ENCODE data around the gene TTYH1. TPM values are rescaled to one million over a fixed set of nuclear protein-coding genes. Genes with fewer than 3 reads are reported as not detected.

The TTYH1 gene
- total RNA-seq, 1 donor from 2014 or later, result 50.7 TPM

DNA sequence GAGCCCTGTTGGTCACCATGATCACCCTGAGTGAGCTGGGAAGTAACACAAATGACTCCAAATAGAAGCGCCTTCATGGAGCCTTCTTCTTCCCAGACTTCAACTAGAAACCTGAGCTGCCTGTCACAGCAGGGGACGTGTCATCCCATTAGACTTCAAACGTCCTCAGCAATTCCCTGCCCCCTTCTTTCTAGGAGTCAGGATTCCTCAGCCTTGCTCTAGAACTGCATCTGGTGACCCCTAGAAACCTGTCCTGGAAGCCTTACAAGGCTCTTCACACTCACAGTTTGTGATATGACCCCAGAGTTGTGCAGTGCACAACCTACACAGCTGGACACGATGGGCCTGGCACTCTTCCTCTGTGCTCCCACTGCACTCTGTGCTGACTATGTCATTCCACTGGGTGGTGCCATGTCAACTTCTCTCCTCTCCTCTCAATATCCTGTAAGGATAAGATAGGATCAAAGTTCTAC, 23.6 kb upstream of the TTYH1 start:
- Mint-ChIP-seq H3K27me3 (peaks cover 39% of the 10 kb centered on the region), H3K9me3 (no peaks in the 10 kb centered on the region), H3K4me3 (no peak overlapping the region), H3K27ac (no peak overlapping the region), H3K36me3 (no peaks in the 10 kb centered on the region), H3K4me1 (ENCODE audit: unreplicated experiment) (peaks cover 6% of the 10 kb centered on the region)
- no peak for DNase-seq (ENCODE audit: extremely low spot score, unreplicated experiment)
- TF ChIP-seq, protein P1, sequence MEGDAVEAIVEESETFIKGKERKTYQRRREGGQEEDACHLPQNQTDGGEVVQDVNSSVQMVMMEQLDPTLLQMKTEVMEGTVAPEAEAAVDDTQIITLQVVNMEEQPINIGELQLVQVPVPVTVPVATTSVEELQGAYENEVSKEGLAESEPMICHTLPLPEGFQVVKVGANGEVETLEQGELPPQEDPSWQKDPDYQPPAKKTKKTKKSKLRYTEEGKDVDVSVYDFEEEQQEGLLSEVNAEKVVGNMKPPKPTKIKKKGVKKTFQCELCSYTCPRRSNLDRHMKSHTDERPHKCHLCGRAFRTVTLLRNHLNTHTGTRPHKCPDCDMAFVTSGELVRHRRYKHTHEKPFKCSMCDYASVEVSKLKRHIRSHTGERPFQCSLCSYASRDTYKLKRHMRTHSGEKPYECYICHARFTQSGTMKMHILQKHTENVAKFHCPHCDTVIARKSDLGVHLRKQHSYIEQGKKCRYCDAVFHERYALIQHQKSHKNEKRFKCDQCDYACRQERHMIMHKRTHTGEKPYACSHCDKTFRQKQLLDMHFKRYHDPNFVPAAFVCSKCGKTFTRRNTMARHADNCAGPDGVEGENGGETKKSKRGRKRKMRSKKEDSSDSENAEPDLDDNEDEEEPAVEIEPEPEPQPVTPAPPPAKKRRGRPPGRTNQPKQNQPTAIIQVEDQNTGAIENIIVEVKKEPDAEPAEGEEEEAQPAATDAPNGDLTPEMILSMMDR (conservative IDR thresholded peaks at IDR 0.05), result no peak

- TF ChIP-seq, protein P1 (conservative IDR thresholded peaks at IDR 0.05), result no peak
- Mint-ChIP-seq H3K4me3 (no peak overlapping the region), H3K27ac (no peak overlapping the region), H3K36me3 (no peaks in the 10 kb centered on the region), H3K9me3 (no peaks in the 10 kb centered on the region), H3K27me3 (peaks cover 39% of the 10 kb centered on the region), H3K4me1 (ENCODE audit: unreplicated experiment) (peaks cover 6% of the 10 kb centered on the region)
- DNase-seq (ENCODE audit: extremely low spot score, unreplicated experiment), result no peak
Observed at GRCh38 chr19:54392105-54392504, 23.2 kb upstream of the TTYH1 start.

DNA sequence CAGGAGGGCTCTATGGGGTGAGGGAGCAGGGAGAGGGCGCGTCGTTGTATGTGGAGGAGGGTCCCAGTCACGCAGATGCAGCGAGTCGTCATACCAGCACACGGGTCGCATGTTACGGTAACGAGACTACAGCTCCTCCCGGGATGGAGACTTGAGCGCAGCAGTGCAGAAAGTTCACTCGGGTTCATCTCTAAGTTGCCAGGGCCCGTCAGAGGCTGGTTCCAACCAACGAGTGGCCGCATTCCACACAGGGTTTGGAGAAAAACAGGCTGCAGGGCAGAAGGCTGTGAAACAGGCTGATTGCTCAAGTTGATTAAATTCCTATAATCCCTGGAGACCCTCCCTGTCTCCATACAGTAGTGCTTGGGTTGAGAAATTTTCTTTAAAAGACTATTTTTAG, 21.9 kb upstream of the TTYH1 start:
- Mint-ChIP-seq H3K27ac (no peak overlapping the region), H3K4me3 (no peak overlapping the region), H3K9me3 (no peaks in the 10 kb centered on the region), H3K27me3 (peaks cover 30% of the 10 kb centered on the region), H3K36me3 (no peaks in the 10 kb centered on the region), H3K4me1 (ENCODE audit: unreplicated experiment) (peaks cover 6% of the 10 kb centered on the region)
- DNase-seq (ENCODE audit: extremely low spot score, unreplicated experiment), result no peak
- TF ChIP-seq, protein P1 (conservative IDR thresholded peaks at IDR 0.05), result no peak

DNA sequence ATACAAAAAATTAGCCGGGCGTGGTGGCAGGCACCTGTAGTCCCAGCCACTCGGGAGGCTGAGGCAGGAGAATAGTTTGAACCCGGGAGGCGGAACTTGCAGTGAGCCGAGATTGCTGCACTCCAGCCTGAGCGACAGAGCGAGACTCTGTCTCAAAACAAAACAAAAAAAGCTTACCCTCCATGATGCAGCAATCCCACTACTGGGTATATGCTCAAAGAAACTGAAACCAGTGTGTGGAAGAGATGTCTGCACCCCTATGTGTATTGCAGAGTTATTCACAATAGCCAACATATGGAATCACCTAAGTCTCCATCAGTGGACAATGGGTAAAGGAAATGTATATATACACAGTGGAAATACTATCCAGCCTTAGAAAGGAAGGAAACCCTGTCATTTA, 19.6 kb upstream of the TTYH1 start:
- Mint-ChIP-seq H3K9me3 (no peaks in the 10 kb centered on the region), H3K27me3 (peaks cover 17% of the 10 kb centered on the region)

DNA sequence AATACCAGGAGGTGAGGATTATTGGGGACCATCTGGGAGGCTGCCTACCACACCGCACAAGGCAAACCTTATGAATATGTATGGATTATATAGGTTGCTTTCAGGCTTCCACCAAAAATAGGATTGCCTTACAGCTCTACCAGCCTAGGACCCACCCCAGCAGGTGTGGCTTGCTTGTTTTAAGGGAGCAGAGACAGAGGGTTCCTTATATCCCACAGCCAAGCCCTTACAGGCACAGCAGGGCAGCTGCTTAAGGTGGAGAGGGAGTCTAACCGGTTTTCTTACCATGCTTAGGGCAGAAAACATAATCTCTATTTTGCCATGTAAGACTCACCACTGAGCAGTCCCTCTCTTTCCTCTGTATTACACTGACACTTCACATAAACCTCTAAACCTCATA, 16.1 kb upstream of the TTYH1 start:
- no peaks in the 10 kb centered on the region for H3K9me3 Mint-ChIP-seq
- peak overlapping the region; percentile 31 for H3K27ac Mint-ChIP-seq
- H3K4me1 Mint-ChIP-seq (ENCODE audit: unreplicated experiment), result no peaks in the 10 kb centered on the region
- H3K4me3 Mint-ChIP-seq, result peak overlapping the region; percentile 14
- no peak for DNase-seq (ENCODE audit: extremely low spot score, unreplicated experiment)
- peaks cover 6% of the 10 kb centered on the region for H3K27me3 Mint-ChIP-seq
- TF ChIP-seq, protein P1 (conservative IDR thresholded peaks at IDR 0.05), result no peak
- no peaks in the 10 kb centered on the region for H3K36me3 Mint-ChIP-seq

More for the DNA sequence above, 19.6 kb upstream of the TTYH1 start:
- TF ChIP-seq, protein P1 (conservative IDR thresholded peaks at IDR 0.05), result no peak
- Mint-ChIP-seq H3K36me3 (no peaks in the 10 kb centered on the region), H3K4me3 (no peak overlapping the region), H3K27ac (no peak overlapping the region), H3K4me1 (ENCODE audit: unreplicated experiment) (peaks cover 6% of the 10 kb centered on the region)
- DNase-seq (ENCODE audit: extremely low spot score, unreplicated experiment), result no peak

DNA sequence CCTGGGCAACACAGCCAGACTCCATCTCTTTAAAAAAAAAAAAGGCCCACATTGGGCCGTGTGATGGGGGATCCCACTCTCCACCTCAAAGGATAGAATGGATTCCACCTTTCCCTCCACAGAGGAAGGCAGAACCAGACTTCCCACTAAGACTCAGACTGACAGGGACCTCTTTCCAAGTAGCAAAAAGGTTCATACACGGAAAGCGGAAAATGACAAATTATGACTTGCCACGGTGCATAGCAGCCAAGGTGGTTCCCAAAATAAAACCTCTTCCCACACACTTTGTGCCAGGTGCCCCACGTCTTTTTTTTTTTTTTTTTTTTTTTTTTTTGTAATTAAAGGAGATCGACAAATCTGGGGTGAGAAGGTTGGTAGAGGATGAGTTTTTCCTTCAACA, 14.4 kb upstream of the TTYH1 start:
- no peak for DNase-seq (ENCODE audit: extremely low spot score, unreplicated experiment)
- TF ChIP-seq, protein P1 (conservative IDR thresholded peaks at IDR 0.05), result no peak
- Mint-ChIP-seq H3K36me3 (no peaks in the 10 kb centered on the region), H3K9me3 (no peaks in the 10 kb centered on the region), H3K27ac (no peak overlapping the region), H3K27me3 (peaks cover 6% of the 10 kb centered on the region), H3K4me3 (no peak overlapping the region), H3K4me1 (ENCODE audit: unreplicated experiment) (no peaks in the 10 kb centered on the region)

All from type B pancreatic cell (in vitro differentiated cells).